ENCODE measurements around the gene FCAMR. TPM values are rescaled to one million over a fixed set of nuclear protein-coding genes. Genes with fewer than 3 reads are reported as not detected.
A peak's percentile ranks its signal among the peaks of the same experiment; 100 is the strongest.

Gene FCAMR
- total RNA-seq, 2 donors from 2014 or later, result not detected

DNA sequence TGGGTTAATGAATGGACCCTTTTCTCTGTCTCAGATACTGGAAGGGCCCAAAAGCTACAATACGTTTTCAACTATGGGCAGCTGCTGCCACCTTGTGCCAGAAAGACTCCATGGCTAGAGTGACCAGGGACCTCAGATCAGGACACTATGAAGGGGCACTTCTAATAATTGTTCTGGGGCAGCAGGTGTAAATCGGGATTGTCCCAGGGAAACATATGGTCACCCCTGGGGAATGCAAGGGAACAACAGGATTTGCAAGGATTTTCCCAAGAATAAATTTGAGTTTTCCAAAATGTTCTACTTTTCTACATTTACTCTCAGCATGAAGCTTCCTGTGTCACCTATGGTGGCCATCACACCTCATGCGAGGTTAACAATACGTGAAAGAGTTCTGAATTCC lies 12.0 kb upstream of the FCAMR start:
- ATAC-seq (peak; percentile 68 to 79), DNase-seq (ENCODE audit: low spot score) (peak; percentile 75)
- no peaks in the 10 kb centered on the region for H3K4me1 Mint-ChIP-seq (ENCODE audit: low read depth in 2 of 2)
- H3K4me3 Mint-ChIP-seq, result no peak overlapping the region
- H3K27me3 Mint-ChIP-seq, result peaks cover 27% of the 10 kb centered on the region in 2 donors
- H3K27ac Mint-ChIP-seq, result no peak overlapping the region
- H3K36me3 Mint-ChIP-seq, result no peaks in the 10 kb centered on the region
- H3K9me3 Mint-ChIP-seq, result no peaks in the 10 kb centered on the region

DNA sequence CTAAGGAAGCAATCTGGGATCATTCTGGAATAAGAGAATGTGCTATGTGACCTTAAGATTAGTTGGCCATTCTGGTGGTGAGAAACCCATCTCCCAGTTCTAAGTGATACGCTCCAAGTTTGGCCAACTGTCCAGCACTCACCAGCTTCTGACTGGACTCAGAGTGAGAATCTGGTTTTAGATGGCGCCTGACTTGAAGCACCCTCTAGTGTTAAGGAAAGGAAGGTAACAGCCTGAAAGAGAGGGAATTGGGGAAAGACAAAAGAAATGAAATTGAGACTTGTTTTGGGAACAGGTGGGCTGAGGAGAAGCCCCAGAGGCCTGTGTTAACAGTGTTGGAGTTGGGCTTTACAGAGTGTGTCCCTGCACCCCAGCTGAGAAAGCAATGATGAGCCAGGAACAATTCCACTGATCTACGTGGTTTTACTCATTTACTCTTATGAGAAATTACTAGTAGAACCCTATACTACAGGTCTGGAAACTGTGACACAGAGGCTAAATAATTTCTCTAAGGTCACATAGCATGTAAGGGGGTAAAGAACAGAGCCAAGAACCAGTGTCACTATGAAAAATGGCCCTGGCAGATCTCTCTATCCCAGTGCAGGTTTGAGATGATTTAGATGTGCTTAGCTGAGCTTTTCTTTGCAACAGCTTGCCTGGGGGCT lies 9.3 kb upstream of the FCAMR start:
- Mint-ChIP-seq H3K27me3 (peaks cover 7 to 14% of the 10 kb centered on the region in 2 donors), H3K4me1 (ENCODE audit: low read depth in 2 of 2) (no peaks in the 10 kb centered on the region), H3K27ac (no peak overlapping the region), H3K9me3 (no peaks in the 10 kb centered on the region), H3K36me3 (no peaks in the 10 kb centered on the region), H3K4me3 (no peak overlapping the region)
- DNase-seq (ENCODE audit: low spot score) (no peak), ATAC-seq (no peak)

DNA sequence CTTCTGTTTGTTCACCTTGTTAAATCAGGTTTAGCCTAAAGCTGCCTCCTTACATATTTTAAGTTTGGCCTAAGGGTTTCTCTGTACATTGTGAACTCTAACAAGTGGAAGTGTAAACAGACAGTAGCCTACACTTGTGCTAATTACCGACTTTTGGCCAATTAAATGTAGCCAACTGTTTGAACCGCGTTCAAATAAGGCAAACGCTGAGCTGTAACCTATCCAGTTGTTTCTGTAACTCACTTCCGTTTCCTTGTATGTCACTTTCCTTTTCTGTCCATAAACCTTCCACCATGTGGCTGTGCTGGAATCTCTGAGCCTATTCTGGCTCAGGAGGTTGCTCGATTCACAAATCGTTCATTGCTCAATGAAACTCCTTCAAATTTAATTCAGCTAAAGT lies 8.0 kb upstream of the FCAMR start:
- DNase-seq (ENCODE audit: low spot score), result no peak
- Mint-ChIP-seq H3K36me3 (no peaks in the 10 kb centered on the region), H3K4me3 (no peak overlapping the region), H3K4me1 (ENCODE audit: low read depth in 2 of 2) (no peaks in the 10 kb centered on the region), H3K9me3 (no peaks in the 10 kb centered on the region), H3K27me3 (peaks cover 7 to 15% of the 10 kb centered on the region in 2 donors), H3K27ac (no peak overlapping the region)
- no peak for ATAC-seq

DNA sequence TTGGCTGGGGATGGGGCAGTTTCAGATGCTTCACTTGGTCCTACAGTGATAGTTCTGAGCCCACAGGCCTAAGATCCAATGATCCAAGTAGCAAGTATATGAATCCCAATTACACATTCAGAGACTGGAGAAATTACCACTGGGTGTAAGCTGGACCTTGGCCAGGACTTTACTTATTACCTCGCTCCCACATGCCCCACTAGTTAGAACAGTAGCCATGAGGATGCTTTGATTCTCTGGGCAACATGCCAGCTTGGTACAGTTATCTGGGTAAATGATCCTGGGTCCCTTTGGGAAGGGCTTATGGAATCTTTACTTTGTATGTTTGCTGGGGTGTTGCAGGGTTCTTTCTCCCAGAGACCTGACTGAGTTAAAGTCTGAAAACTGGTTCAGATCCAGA lies 5.0 kb upstream of the FCAMR start:
- H3K36me3 Mint-ChIP-seq, result no peaks in the 10 kb centered on the region
- no peak overlapping the region for H3K4me3 Mint-ChIP-seq
- no peaks in the 10 kb centered on the region for H3K4me1 Mint-ChIP-seq (ENCODE audit: low read depth in 2 of 2)
- H3K27ac Mint-ChIP-seq, result no peak overlapping the region
- ATAC-seq (no peak), DNase-seq (ENCODE audit: low spot score) (no peak)
- no peaks in the 10 kb centered on the region for H3K9me3 Mint-ChIP-seq
- peaks cover 22 to 23% of the 10 kb centered on the region in 2 donors for H3K27me3 Mint-ChIP-seq

DNA sequence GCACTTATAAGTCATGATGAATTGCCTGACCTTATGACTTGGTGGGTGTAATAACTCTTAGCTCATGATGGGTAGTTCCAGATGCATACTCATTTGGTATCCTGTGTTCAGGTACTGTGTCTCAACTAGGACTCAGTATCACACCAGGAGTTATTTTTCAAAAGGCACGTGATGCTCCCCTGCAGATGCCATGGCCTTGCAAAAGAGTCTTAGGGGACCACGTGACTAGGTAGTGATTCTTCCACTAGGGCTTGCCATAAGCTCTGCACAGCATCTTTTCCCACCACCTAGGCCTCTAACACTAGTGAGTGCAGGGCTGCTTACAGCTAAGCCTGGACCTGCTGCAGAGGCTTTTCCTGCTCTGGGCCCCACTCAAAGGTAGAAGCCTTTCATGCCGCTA lies 3.9 kb upstream of the FCAMR start:
- DNase-seq (ENCODE audit: low spot score) (no peak), ATAC-seq (peak in 1 of 2 donors; percentile 11)
- Mint-ChIP-seq H3K27ac (no peak overlapping the region), H3K4me1 (ENCODE audit: low read depth in 2 of 2) (no peaks in the 10 kb centered on the region), H3K27me3 (peaks cover 25 to 29% of the 10 kb centered on the region in 2 donors), H3K36me3 (no peaks in the 10 kb centered on the region), H3K9me3 (no peaks in the 10 kb centered on the region), H3K4me3 (no peak overlapping the region)

DNA sequence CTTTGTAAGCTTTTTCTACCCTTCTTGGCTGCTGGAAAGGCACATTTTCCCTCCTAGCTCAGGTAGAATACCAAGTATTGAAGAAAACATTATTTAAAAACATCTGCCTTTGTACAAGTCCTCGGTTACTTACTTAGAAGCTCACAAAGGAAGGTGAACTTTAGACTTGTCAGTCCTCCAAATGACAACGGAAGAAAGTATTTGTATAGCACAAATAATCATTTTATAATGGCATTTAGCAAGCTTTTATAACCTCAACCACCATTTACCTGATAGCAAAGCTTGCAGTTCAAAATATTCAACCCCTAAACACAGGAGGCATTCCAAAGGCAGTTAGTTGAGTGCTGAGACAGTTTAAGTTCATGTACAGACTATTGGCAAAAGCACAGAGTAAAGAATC lies 2.5 kb upstream of the FCAMR start:
- H3K27me3 Mint-ChIP-seq, result peaks cover 22 to 28% of the 10 kb centered on the region in 2 donors
- ATAC-seq (no peak), DNase-seq (ENCODE audit: low spot score) (no peak)
- H3K9me3 Mint-ChIP-seq, result no peaks in the 10 kb centered on the region
- H3K36me3 Mint-ChIP-seq, result no peaks in the 10 kb centered on the region
- H3K4me1 Mint-ChIP-seq (ENCODE audit: low read depth in 2 of 2), result peaks cover 7 to 8% of the 10 kb centered on the region in 2 donors
- no peak overlapping the region for H3K27ac Mint-ChIP-seq
- no peak overlapping the region for H3K4me3 Mint-ChIP-seq

DNA sequence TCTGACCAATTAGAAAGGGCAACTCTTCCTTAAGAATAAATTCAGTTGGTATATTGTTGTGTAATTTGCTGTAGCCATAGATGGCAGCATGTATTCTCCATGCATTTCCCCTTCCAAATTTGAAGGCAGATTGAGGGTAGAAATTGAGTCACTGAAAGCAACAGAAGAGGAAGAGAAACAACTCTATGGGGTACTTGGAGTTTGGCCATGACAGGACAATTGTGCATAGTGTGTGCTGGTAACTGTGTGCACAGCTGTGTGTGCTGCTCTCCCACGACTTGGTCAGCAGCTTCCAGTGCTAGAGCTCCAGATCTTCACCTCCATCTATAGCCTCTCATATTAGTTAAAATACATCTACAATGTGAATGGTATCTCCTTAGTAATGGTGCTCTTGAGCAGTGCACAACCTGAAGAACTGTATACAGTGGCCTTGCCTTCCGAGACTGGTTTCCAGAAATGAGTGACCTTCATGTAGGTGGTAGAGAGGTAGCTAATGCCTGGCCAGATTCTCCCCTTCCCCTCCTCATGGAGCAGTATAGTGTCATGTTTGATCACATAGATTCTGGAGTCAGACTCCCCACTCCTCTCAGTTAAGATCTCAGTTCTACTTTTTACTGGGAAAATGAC lies 882 bp upstream of the FCAMR start:
- H3K27me3 Mint-ChIP-seq, result peaks cover 22 to 25% of the 10 kb centered on the region in 2 donors
- ATAC-seq (no peak), DNase-seq (ENCODE audit: low spot score) (no peak)
- no peaks in the 10 kb centered on the region for H3K9me3 Mint-ChIP-seq
- H3K36me3 Mint-ChIP-seq, result no peaks in the 10 kb centered on the region
- no peak overlapping the region for H3K27ac Mint-ChIP-seq
- peaks cover 14% of the 10 kb centered on the region in 2 donors for H3K4me1 Mint-ChIP-seq (ENCODE audit: low read depth in 2 of 2)
- H3K4me3 Mint-ChIP-seq, result no peak overlapping the region

DNA sequence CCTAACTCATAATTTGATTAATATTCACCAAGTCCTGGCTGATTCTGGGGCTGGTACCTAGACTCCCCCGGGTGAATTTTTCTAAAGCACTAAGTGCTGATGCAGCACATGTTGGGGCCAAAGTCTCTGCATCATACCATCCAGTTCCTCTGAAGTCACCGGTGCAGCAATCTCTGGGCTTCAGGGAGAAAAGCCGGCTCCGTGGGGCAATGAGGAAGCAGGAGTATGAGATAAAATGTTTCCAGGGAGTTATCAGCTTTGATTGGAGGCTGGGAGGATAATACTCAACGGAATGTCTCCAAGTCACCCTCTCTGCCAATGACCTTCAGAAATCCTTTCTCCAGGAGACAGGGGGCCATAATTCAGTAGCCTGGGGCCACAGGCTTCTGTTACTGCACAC lies 1.2 kb downstream of the FCAMR start:
- H3K4me1 Mint-ChIP-seq (ENCODE audit: low read depth in 2 of 2), result peaks cover 14% of the 10 kb centered on the region in 2 donors
- H3K4me3 Mint-ChIP-seq, result no peak overlapping the region
- ATAC-seq, result no peak
- no peaks in the 10 kb centered on the region for H3K36me3 Mint-ChIP-seq
- H3K27ac Mint-ChIP-seq, result no peak overlapping the region
- H3K9me3 Mint-ChIP-seq, result no peaks in the 10 kb centered on the region
- peaks cover 22 to 25% of the 10 kb centered on the region in 2 donors for H3K27me3 Mint-ChIP-seq
- DNase-seq (ENCODE audit: low spot score), result no peak

DNA sequence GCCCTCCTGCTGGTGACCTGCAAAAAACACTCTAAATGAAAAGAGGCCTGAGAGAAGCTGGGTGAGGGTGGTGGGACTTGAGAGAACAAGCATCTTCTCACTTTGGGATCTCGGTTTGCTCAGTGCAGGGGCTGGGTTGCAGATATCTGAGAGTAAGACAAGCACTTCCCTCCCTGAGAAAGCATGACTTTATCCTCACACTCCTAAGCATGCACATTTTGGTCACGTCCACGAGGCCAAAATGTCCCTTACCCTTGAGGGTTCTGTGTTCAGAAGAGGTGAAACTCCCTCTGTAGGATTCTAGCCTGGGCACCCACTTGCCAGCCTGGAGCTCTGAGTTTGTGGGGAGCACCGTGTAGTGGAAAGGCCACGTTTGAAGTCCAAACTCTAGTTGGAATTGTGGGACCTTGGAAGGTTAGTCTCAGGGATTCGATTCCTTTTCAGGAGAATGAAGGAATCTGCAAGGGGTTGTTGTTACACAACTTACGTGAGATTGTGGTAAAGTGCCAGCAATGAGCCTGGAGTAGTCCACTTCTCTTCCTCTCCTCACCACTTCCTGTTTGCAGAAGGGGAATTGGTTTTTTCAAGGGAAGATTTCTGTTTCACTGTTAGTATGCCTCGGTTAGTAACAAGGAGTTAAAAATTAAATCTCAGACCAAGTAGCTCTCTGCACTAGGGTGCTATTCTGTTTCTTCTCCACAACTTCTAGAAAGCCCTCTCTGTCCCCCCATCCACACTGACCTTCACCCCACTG lies 3.0 kb downstream of the FCAMR start:
- H3K4me1 Mint-ChIP-seq (ENCODE audit: low read depth in 2 of 2), result peaks cover 20 to 24% of the 10 kb centered on the region in 2 donors
- DNase-seq (ENCODE audit: low spot score) (no peak), ATAC-seq (peak; percentile 51 to 78)
- H3K27me3 Mint-ChIP-seq, result peaks cover 17 to 22% of the 10 kb centered on the region in 2 donors
- H3K9me3 Mint-ChIP-seq, result no peaks in the 10 kb centered on the region
- no peaks in the 10 kb centered on the region for H3K36me3 Mint-ChIP-seq
- H3K27ac Mint-ChIP-seq, result peak overlapping the region in 1 of 2 donors; percentile 80
- H3K4me3 Mint-ChIP-seq, result peak overlapping the region; percentile 41

DNA sequence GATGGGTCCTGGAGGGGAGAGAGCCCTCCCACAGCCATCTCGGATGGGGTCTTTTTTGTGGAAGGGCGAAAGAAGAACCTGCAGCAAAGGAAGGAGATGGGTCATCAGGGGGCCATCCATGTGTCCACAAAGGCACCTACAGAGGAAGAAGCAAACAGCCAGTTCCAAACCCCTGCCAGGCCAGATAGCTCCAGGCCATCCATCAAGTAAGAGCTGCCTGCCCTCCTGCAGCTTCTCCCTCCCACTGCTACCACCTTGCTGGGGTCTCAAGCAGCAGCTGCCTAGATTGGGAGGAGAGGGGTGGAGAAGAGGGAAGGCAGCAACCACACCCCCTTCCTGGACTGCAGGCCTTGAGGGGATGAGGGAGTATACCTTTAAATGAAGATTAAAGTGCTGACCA lies 4.5 kb downstream of the FCAMR start:
- no peak for ATAC-seq
- Mint-ChIP-seq H3K4me1 (ENCODE audit: low read depth in 2 of 2) (peaks cover 23 to 29% of the 10 kb centered on the region in 2 donors), H3K36me3 (no peaks in the 10 kb centered on the region), H3K27ac (no peak overlapping the region), H3K9me3 (no peaks in the 10 kb centered on the region), H3K4me3 (no peak overlapping the region), H3K27me3 (peaks cover 12 to 13% of the 10 kb centered on the region in 2 donors)
- DNase-seq (ENCODE audit: low spot score), result no peak

DNA sequence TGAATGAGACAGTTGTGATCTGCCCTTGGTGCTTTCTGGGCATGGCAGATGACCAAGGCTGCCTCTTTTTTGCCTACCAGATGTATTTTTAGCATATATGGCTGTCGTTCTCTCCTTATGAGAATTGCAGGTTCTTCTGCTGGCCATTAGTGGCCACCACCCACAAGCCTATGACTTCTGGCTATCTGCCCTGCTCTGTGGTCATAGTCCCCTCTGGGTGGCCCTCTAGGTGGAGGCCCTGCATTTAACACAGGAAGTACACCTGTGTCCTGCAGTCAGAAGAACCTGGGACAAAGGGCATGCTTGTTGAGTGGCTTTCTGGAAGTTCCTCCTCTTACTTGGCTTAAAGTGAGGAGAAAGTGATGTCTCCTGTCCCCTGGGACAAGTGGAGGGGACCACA lies 6.5 kb downstream of the FCAMR start:
- H3K9me3 Mint-ChIP-seq, result no peaks in the 10 kb centered on the region
- H3K4me3 Mint-ChIP-seq, result no peak overlapping the region
- no peak for ATAC-seq
- H3K27ac Mint-ChIP-seq, result no peak overlapping the region
- H3K27me3 Mint-ChIP-seq, result peaks cover 0 to 3% of the 10 kb centered on the region in 2 donors
- peaks cover 23 to 29% of the 10 kb centered on the region in 2 donors for H3K4me1 Mint-ChIP-seq (ENCODE audit: low read depth in 2 of 2)
- no peak for DNase-seq (ENCODE audit: low spot score)
- no peaks in the 10 kb centered on the region for H3K36me3 Mint-ChIP-seq

DNA sequence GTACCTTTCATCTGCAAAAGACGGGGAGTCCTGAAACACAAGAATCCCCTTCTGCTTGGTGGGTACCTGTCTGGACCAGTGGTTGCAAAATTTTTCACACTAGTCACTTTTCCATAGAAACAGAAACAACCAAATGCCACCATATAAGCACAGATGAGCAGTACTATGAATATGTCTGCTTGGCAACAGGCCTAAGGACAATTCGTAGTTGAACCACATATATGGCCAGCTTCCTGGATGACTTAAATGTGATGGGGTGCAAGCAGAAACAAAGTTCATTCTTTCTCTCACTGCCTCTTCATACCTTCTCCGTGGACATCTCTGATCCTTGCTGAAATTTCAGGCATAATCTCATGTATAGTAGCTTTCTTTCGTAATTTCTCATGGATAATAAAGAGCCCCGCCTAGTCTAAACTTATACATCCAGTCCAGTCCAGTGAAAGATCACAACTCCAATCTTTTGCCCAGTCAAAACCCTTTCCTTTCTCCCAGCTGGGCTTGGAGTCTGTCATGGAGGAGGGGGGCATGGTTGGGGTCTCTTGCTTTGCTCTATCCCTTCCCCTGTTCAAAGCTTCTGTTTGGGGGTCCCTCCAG lies 7.0 kb downstream of the FCAMR start:
- no peak for ATAC-seq
- DNase-seq (ENCODE audit: low spot score), result no peak
- peaks cover 20 to 27% of the 10 kb centered on the region in 2 donors for H3K4me1 Mint-ChIP-seq (ENCODE audit: low read depth in 2 of 2)
- H3K9me3 Mint-ChIP-seq, result no peaks in the 10 kb centered on the region
- no peak overlapping the region for H3K27ac Mint-ChIP-seq
- no peak overlapping the region for H3K4me3 Mint-ChIP-seq
- no peaks in the 10 kb centered on the region for H3K36me3 Mint-ChIP-seq
- H3K27me3 Mint-ChIP-seq, result no peaks in the 10 kb centered on the region

DNA sequence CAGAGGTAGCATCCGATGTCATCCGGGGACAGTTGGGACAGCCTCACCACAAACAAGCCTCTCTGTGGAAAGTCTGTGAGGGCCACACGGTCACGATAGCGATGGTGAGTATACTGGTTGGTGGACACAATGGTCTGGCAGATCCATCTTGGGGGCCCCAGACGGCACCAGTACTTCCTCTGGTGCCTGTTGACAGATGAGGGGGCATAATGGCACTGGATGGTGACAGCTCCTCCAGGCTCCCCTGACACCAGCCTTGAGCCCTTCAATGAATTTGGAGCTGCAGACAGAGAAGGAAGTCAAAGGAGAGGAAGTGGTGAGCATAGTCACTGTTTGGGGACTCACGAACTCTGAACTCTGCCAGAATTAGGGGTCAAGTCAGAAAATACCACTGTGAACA lies 8.0 kb downstream of the FCAMR start:
- no peak overlapping the region for H3K27ac Mint-ChIP-seq
- no peak overlapping the region for H3K4me3 Mint-ChIP-seq
- ATAC-seq, result no peak
- no peaks in the 10 kb centered on the region for H3K9me3 Mint-ChIP-seq
- H3K4me1 Mint-ChIP-seq (ENCODE audit: low read depth in 2 of 2), result peaks cover 11 to 17% of the 10 kb centered on the region in 2 donors
- DNase-seq (ENCODE audit: low spot score), result no peak
- no peaks in the 10 kb centered on the region for H3K36me3 Mint-ChIP-seq
- H3K27me3 Mint-ChIP-seq, result no peaks in the 10 kb centered on the region

DNA sequence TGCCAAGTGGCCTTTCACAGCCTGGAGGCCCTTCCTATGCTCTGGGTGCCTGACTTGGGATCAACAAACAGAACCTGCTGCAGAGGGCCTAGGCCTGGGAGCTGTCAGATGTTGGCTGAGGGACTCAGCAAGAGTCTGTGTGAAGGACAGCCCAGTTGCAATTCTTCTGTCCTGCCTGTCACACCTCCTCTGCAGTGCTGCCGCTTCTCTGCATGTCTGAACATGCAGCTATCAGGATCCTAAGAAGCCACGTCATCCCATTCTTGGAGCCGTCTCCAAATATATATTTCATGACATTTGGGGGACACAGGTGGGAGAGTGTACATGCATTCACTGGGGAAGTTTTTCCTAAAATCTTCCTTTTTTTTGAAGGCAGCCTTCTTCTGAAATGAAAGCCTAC lies 8.6 kb downstream of the FCAMR start:
- H3K27me3 Mint-ChIP-seq, result no peaks in the 10 kb centered on the region
- DNase-seq (ENCODE audit: low spot score), result no peak
- H3K9me3 Mint-ChIP-seq, result no peaks in the 10 kb centered on the region
- no peak overlapping the region for H3K27ac Mint-ChIP-seq
- H3K36me3 Mint-ChIP-seq, result no peaks in the 10 kb centered on the region
- no peak for ATAC-seq
- H3K4me1 Mint-ChIP-seq (ENCODE audit: low read depth in 2 of 2), result peaks cover 9 to 15% of the 10 kb centered on the region in 2 donors
- no peak overlapping the region for H3K4me3 Mint-ChIP-seq

Data from natural killer cell treated with Interleukin-12 subunit alpha and Interleukin-12 subunit beta and Interleukin-15 and Interleukin-18, amount 100 ng/mL, for 72 hours (primary cell).